VCaP (cell line): Measurements from ENCODE around the gene MLST8.

Source experiments
- H3K27ac ChIP-seq: fragments of 450-650 bp; 2 replicates; pipeline ENCODE4 v1.5.1; 2017
- CTCF ChIP-seq: fragments of 450-650 bp; conservative IDR thresholded peaks from 2 replicates; pipeline ENCODE4 v1.5.1; 2017; ENCODE audit warnings: mild to moderate bottlenecking, moderate library complexity

The MLST8 gene

GRCh38 chr16:2160915-2161551 is 44.2 kb upstream of the MLST8 start:
- TF ChIP-seq CTCF: no peak
- no peak overlapping the region for H3K27ac ChIP-seq

GRCh38 chr16:2161911-2162310 is 43.3 kb upstream of the MLST8 start:
- H3K27ac ChIP-seq: no peak overlapping the region
- no peak for TF ChIP-seq CTCF

GRCh38 chr16:2162676-2163118 is 42.6 kb upstream of the MLST8 start:
- no peak for TF ChIP-seq CTCF
- H3K27ac ChIP-seq: no peak overlapping the region

GRCh38 chr16:2163211-2163881 is 41.9 kb upstream of the MLST8 start:
- TF ChIP-seq CTCF: no peak
- H3K27ac ChIP-seq: no peak overlapping the region

GRCh38 chr16:2165861-2166260 is 39.4 kb upstream of the MLST8 start:
- TF ChIP-seq CTCF: no peak
- H3K27ac ChIP-seq: no peak overlapping the region

DNA sequence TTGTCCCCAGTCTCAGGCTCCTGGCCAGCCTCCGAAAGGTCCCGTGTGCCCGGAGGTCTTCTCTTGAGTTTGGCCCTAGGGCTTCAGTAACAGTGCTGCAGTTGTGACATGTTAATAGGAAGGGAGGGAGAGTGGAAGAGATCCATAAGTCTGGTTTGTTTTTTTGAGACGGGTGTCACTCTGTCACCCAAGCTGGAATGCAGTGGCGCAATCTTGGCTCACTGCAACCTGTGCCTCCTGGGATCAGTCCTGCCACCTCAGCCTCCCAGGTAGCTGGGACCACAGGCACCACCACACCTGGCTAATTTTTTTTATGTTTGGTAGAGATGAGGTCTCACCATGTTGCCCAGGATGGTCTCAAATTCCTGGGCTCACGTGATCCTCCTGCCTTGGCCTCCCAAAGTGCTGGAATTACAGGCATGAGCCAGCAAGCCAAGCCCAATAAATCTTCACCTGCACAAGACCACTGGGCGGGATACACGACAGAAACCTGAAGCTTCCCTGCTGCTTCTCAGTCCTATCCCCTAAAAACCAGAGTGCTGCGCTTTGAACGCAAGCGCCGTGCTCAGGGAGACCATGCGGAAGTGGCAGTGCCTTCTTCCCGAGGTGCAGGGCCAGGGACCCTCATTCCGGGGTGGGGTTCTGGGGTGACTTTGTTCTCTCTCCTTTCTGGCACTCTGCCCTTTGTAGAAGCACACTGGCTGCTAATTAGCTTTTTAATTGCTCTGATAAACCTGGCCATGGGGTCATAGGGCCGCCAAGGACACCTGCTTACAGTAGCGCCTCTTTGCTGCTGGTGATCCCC is 38.8 kb upstream of the MLST8 start:
- no peak overlapping the region for H3K27ac ChIP-seq
- no peak for TF ChIP-seq CTCF

- no peak for TF ChIP-seq CTCF
- no peak overlapping the region for H3K27ac ChIP-seq
These were observed 38.1 kb upstream of the MLST8 start for GRCh38 chr16:2167068-2167638.
